GM12801 (cell line): ENCODE data around the gene GRID2.

Experiments used
- TF ChIP-seq, protein P1 (sequence below): IDR thresholded peaks from one replicate; pipeline ENCODE4 v1.5.1; 2011; ENCODE audit warnings: control low read depth; ENCODE audit not compliant: insufficient read length; ENCODE audit errors: extremely low read depth

GRID2 gene

GRCh38 chr4:92303621-92304027 is at the start of gene GRID2:
Gene GRID2, plus strand, starts transcription at chr4:92303966.
- TF ChIP-seq, protein P1, sequence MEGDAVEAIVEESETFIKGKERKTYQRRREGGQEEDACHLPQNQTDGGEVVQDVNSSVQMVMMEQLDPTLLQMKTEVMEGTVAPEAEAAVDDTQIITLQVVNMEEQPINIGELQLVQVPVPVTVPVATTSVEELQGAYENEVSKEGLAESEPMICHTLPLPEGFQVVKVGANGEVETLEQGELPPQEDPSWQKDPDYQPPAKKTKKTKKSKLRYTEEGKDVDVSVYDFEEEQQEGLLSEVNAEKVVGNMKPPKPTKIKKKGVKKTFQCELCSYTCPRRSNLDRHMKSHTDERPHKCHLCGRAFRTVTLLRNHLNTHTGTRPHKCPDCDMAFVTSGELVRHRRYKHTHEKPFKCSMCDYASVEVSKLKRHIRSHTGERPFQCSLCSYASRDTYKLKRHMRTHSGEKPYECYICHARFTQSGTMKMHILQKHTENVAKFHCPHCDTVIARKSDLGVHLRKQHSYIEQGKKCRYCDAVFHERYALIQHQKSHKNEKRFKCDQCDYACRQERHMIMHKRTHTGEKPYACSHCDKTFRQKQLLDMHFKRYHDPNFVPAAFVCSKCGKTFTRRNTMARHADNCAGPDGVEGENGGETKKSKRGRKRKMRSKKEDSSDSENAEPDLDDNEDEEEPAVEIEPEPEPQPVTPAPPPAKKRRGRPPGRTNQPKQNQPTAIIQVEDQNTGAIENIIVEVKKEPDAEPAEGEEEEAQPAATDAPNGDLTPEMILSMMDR, result no peak

DNA sequence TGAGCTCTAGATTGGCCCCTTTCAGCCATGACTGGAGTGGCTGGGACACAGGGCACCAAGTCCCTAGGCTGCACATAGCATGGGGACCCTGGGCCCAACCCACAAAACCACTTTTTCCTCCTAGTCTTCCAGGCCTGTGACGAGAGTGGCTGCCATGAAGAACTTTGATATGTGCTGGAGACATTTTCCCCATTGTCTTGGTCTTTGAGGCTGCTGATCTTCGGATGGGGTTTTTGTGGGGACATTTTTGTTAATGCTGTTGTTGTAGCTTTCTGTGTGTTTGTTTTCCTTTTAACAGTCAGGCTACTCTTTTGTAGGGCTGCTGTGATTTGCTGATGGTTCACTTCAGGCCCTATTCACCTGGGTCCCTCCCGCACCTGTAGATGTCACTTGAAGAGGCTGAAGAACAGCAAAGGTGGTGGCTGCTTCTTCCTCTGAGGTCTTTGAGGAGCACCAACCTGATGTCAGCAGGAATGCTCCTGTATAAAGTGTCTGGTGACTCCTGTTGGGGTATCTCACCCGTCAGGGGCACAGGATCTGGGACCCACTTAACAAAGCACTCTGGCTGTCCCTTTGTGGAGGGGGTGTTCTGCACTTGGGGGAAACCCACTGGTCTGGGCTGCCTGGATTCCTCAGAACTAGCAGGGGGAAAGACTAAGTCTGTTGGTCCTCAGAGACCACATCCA is 49.6 kb upstream of the GRID2 start:
- TF ChIP-seq, protein P1, result no peak

GRCh38 chr4:92254767-92255442 is 48.9 kb upstream of the GRID2 start:
- TF ChIP-seq, protein P1, result no peak

DNA sequence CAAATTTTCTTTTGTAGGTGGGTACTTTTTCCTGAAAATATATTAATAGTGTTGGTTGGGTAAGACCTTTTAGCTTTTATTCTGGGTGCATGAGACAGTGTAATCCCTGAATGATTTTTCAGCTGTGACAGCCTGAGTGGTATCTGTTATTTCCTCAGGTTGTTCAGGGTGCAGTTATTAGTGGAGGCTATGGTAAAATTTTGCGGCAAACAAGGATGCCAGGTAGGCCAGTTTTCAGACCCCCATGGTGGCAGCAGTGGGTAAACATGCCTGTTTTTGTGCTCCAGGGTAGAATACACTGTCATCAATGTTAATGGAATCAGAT is 47.9 kb upstream of the GRID2 start:
- TF ChIP-seq, protein P1, result no peak

DNA sequence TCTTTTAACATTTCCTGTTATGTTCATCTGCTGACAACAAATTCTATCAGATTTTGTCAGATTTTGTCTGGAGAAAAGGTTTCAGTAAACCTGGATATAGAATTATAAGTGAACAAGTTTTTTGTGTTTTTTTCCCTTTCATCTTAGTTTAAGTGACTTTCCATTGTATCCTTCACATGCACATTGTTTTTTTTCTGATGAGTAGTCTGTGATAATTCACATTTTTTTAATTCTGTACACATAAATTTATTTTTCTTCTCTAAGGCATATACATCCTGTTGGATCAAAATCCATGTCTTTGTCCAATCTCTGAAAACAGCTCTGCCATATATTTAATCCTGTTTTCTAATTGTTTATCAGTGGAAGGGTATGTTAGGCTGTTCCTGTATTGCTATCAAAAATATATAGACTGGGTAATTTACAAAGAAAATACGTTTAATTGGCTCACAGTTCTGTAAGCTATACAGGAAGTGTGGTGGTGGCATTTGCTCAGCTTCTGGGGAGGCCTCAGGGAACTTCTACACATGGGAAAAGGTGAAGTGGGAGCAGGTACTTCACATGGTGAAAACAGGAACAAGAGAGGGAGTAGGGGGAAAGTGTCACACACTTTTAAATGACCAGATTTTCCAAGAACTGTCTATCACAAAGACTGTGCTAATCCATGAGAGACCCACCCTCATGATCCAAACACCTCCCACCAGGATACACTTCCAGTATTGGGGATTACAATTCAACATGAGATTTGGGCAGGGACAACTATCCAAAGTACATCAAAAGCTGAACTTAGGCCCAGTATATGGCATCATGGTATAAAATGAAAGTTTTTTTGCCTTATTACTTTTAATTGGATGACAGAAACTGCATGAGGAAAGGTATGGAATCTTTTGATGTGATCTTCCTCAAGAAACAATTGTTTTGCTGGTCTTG is 45.6 kb upstream of the GRID2 start:
- TF ChIP-seq, protein P1, result no peak

DNA sequence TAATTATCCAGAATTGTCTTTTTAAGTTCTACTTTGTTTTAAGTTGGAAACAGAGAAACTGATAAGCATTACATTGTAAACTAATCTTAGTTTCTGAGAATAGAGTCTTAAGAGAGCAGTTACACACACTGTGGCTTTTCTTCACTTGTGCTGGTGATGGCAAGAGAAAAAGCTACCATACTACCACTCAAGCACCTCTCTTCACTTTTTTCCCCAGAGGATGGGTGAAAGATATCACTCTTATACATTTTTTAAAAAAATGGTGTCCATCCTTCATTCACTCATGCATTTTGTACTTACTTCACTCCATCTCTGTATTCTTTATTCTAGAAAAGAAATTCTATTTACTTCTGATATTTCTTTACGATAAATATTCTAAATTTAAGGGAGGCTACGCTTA is 42.5 kb upstream of the GRID2 start:
- TF ChIP-seq, protein P1, result no peak

GRCh38 chr4:92262371-92262770 is 41.4 kb upstream of the GRID2 start:
- TF ChIP-seq, protein P1, result no peak
